ENCODE data around the gene CPB1.

GRCh38 chr3:148828136-148828690 is 602 bp downstream of the CPB1 start:
- no peak for TF ChIP-seq POLR2A (IDR thresholded peaks at IDR 0.05; ENCODE audit: low read depth, low read length)
- no peak for TF ChIP-seq POLR2AphosphoS5 (IDR thresholded peaks at IDR 0.05; ENCODE audit: low read depth, low read length)
- TF ChIP-seq TAF1 (IDR thresholded peaks at IDR 0.05; ENCODE audit: borderline replicate concordance, low read depth, low read length): no peak
